Breast epithelium (tissue), 3 donors: Measurements from ENCODE around the gene GPC6.

Source experiments
- CTCF ChIP-seq, 3 donors: fragments of 450-650 bp; IDR thresholded peaks; one replicate each; pipeline ENCODE4 v1.5.1; 2016 to 2017; ENCODE audit warnings: antibody characterized with exemption in 3 of 3, mild to moderate bottlenecking in 3 of 3, moderate library complexity in 3 of 3
- POLR2A ChIP-seq: fragments of 450-650 bp; IDR thresholded peaks from one replicate; pipeline ENCODE4 v1.6.1; 2016; ENCODE audit warnings: antibody characterized with exemption, mild to moderate bottlenecking, moderate library complexity

- TF ChIP-seq CTCF (IDR thresholded peaks at IDR 0.05) (no peak), POLR2A (no peak)
These were observed 607.4 kb downstream of the GPC6 start for GRCh38 chr13:93834051-93834450.
